ENCODE data around the gene BICD1.

BICD1 gene

GRCh38 chr12:32419520-32419960 lies 312.9 kb downstream of the BICD1 start:
- TF ChIP-seq ZBTB7A (IDR thresholded peaks at IDR 0.05; ENCODE audit: low read depth) (no peak), EP300 (IDR thresholded peaks at IDR 0.05; ENCODE audit: borderline replicate concordance) (no peak), EGR1 (IDR thresholded peaks at IDR 0.05) (no peak), MAX (IDR thresholded peaks at IDR 0.05) (no peak), CREB1 (IDR thresholded peaks at IDR 0.05; ENCODE audit: low read depth) (no peak), TCF12 (IDR thresholded peaks at IDR 0.05; ENCODE audit: low read depth) (no peak), REST (IDR thresholded peaks at IDR 0.05; ENCODE audit: low read depth) (no peak), RAD21 (IDR thresholded peaks at IDR 0.05; ENCODE audit: low read depth) (no peak), TEAD4 (IDR thresholded peaks at IDR 0.05) (no peak), FOXM1 (IDR thresholded peaks at IDR 0.05; ENCODE audit: borderline replicate concordance, low read depth) (no peak), TAF1 (IDR thresholded peaks at IDR 0.05; ENCODE audit: low read depth) (no peak), CEBPB (IDR thresholded peaks at IDR 0.05) (no peak), YY1 (IDR thresholded peaks at IDR 0.05; ENCODE audit: low read depth) (no peak), USF1 (IDR thresholded peaks at IDR 0.05) (no peak)

GRCh38 chr12:32420356-32420755 lies 313.7 kb downstream of the BICD1 start:
- TF ChIP-seq TEAD4 (IDR thresholded peaks at IDR 0.05) (no peak), TAF1 (IDR thresholded peaks at IDR 0.05; ENCODE audit: low read depth) (no peak), EGR1 (IDR thresholded peaks at IDR 0.05) (no peak), RAD21 (IDR thresholded peaks at IDR 0.05; ENCODE audit: low read depth) (no peak), USF1 (IDR thresholded peaks at IDR 0.05) (no peak), CEBPB (IDR thresholded peaks at IDR 0.05) (no peak), EP300 (IDR thresholded peaks at IDR 0.05; ENCODE audit: borderline replicate concordance) (no peak), ZBTB7A (IDR thresholded peaks at IDR 0.05; ENCODE audit: low read depth) (no peak), FOXM1 (IDR thresholded peaks at IDR 0.05; ENCODE audit: borderline replicate concordance, low read depth) (no peak), CREB1 (IDR thresholded peaks at IDR 0.05; ENCODE audit: low read depth) (no peak), REST (IDR thresholded peaks at IDR 0.05; ENCODE audit: low read depth) (no peak), TCF12 (IDR thresholded peaks at IDR 0.05; ENCODE audit: low read depth) (no peak), NFIC (IDR thresholded peaks at IDR 0.05) (no peak), YY1 (IDR thresholded peaks at IDR 0.05; ENCODE audit: low read depth) (no peak), MAX (IDR thresholded peaks at IDR 0.05) (no peak)

- TF ChIP-seq TAF1 (IDR thresholded peaks at IDR 0.05; ENCODE audit: low read depth), result no peak
- TF ChIP-seq CEBPB (IDR thresholded peaks at IDR 0.05), result no peak
- TF ChIP-seq RAD21 (IDR thresholded peaks at IDR 0.05; ENCODE audit: low read depth), result no peak
- TF ChIP-seq ZBTB7A (IDR thresholded peaks at IDR 0.05; ENCODE audit: low read depth), result no peak
- no peak for TF ChIP-seq MAX (IDR thresholded peaks at IDR 0.05)
- no peak for TF ChIP-seq CREB1 (IDR thresholded peaks at IDR 0.05; ENCODE audit: low read depth)
- TF ChIP-seq NFIC (IDR thresholded peaks at IDR 0.05), result no peak
- TF ChIP-seq YY1 (IDR thresholded peaks at IDR 0.05; ENCODE audit: low read depth), result no peak
- no peak for TF ChIP-seq REST (IDR thresholded peaks at IDR 0.05; ENCODE audit: low read depth)
- no peak for TF ChIP-seq TEAD4 (IDR thresholded peaks at IDR 0.05)
- TF ChIP-seq USF1 (IDR thresholded peaks at IDR 0.05), result no peak
- TF ChIP-seq EGR1 (IDR thresholded peaks at IDR 0.05), result no peak
- no peak for TF ChIP-seq EP300 (IDR thresholded peaks at IDR 0.05; ENCODE audit: borderline replicate concordance)
- TF ChIP-seq FOXM1 (IDR thresholded peaks at IDR 0.05; ENCODE audit: borderline replicate concordance, low read depth), result no peak
- TF ChIP-seq TCF12 (IDR thresholded peaks at IDR 0.05; ENCODE audit: low read depth), result no peak
Measured at GRCh38 chr12:32423559-32423958, 316.9 kb downstream of the BICD1 start.
